B cell (primary cell): Measurements from ENCODE around the gene IL1A. TPM values are rescaled to one million over a fixed set of nuclear protein-coding genes. Genes with fewer than 3 reads are reported as not detected.

Experiments used
- ATAC-seq: fragments of 200-7000 bp; cut with Tn5 transposase; one replicate; pipeline ENCODE4 v1.10.0; 2021; ENCODE audit warnings: low read depth, mild to moderate bottlenecking, moderate number of reproducible peaks, moderate library complexity
- CTCF ChIA-PET: fragments of 350-600 bp; sonication (Branson Sonifier 250); formaldehyde crosslinking; loops from one replicate; lab custom pipeline; 2021; ENCODE audit warnings: antibody characterized with exemption, inconsistent platforms; lab: Charles Lee
- POLR2A ChIA-PET: fragments of 350-600 bp; sonication (Branson Sonifier 250); formaldehyde crosslinking; loops from one replicate; lab custom pipeline; 2021; ENCODE audit warnings: antibody characterized with exemption; lab: Charles Lee
- DNase-seq: peaks from one replicate; pipeline ENCODE4 v3.0.0; 2013
- H2AFZ ChIP-seq: 2 replicates; pipeline ENCODE4 v1.6.1; 2012; ENCODE audit warnings: mild to moderate bottlenecking, low read depth, low read length; ENCODE audit not compliant: insufficient read depth, poor library complexity, severe bottlenecking
- H3K27ac ChIP-seq, 2 donors: 1 replicate in 1 of 2; 2 replicates in 1 of 2; pipeline ENCODE4 v1.5.1; 2012 to 2013; ENCODE audit warnings: low read length in 2 of 2, mild to moderate bottlenecking in 2 of 2, moderate library complexity in 1 of 2
- H3K27me3 ChIP-seq, 4 experiments: fragments of 200-600 bp in 1 of 4; sonication (generic) in 1 of 4; replicated peaks in 1 of 4; 1 replicate in 2 of 4; 2 replicates in 2 of 4; pipeline versions ENCODE4 v1.6.1 to v1.7.0; 2013 to 2016; ENCODE audit warnings: low read length in 3 of 4, mild to moderate bottlenecking in 2 of 4, mixed read lengths in 1 of 4, moderate library complexity in 1 of 4; ENCODE audit not compliant: insufficient read depth in 4 of 4, control insufficient read depth in 3 of 4; ENCODE audit errors: control extremely low read depth in 1 of 4
- H3K36me3 ChIP-seq, 2 experiments: replicated peaks in 1 of 2; 1 replicate in 1 of 2; 2 replicates in 1 of 2; pipeline versions ENCODE4 v1.6.1 to v1.7.1; 2013; ENCODE audit warnings: low read length in 1 of 2; ENCODE audit not compliant: insufficient read depth in 2 of 2, control insufficient read depth in 1 of 2; ENCODE audit errors: control extremely low read depth in 1 of 2, extremely low read depth in 1 of 2
- H3K4me1 ChIP-seq, 2 donors: fragments of 200-600 bp in 1 of 2; sonication (generic) in 1 of 2; 1 replicate in 1 of 2; 2 replicates in 1 of 2; pipeline versions ENCODE4 v1.5.1 to v1.6.1; 2013 to 2017; ENCODE audit warnings: low read length in 2 of 2; ENCODE audit not compliant: control insufficient read depth in 2 of 2, insufficient read depth in 2 of 2
- H3K4me2 ChIP-seq: replicated peaks from 2 replicates; pipeline ENCODE3; 2012; ENCODE audit warnings: mild to moderate bottlenecking, low read depth, low read length; ENCODE audit not compliant: poor library complexity, severe bottlenecking
- H3K4me3 ChIP-seq, 5 experiments: fragments of 200-600 bp in 1 of 5; sonication (generic) in 1 of 5; 1 replicate in 3 of 5; 2 replicates in 2 of 5; pipeline versions ENCODE4 v1.5.1 to v1.7.0; 2011 to 2016; ENCODE audit warnings: low read length in 4 of 5, mild to moderate bottlenecking in 4 of 5, low read depth in 2 of 5, control low read depth in 1 of 5, moderate library complexity in 1 of 5; ENCODE audit not compliant: insufficient read depth in 1 of 5; ENCODE audit errors: control extremely low read depth in 1 of 5, extremely low read depth in 1 of 5
- H3K79me2 ChIP-seq: fragments of 200-600 bp; sonication (generic); one replicate; pipeline ENCODE4 v1.6.0; 2016; ENCODE audit warnings: low read length; ENCODE audit not compliant: control insufficient read depth, insufficient read depth
- H3K9ac ChIP-seq: fragments of 200-600 bp; sonication (generic); 2 replicates; pipeline ENCODE4 v1.6.1; 2017; ENCODE audit warnings: mild to moderate bottlenecking, low read length, moderate library complexity
- H3K9me3 ChIP-seq, 3 donors: one replicate each; pipeline versions ENCODE4 v1.6.1 to v1.7.1; 2013; ENCODE audit warnings: low read length in 2 of 3; ENCODE audit not compliant: control insufficient read depth in 2 of 3, insufficient read depth in 1 of 3; ENCODE audit errors: control extremely low read depth in 1 of 3
- H4K20me1 ChIP-seq: 2 replicates; pipeline ENCODE4 v1.6.0; 2012; ENCODE audit warnings: mild to moderate bottlenecking, low read length; ENCODE audit not compliant: insufficient read depth, control insufficient read depth, poor library complexity, severe bottlenecking
- H3K27ac Mint-ChIP-seq: one replicate; pipeline ENCODE4 v1.8.0; 2021; ENCODE audit warnings: mixed read lengths
- H3K27me3 Mint-ChIP-seq: one replicate; pipeline ENCODE4 v1.8.0; 2021; ENCODE audit warnings: mixed read lengths
- H3K4me1 Mint-ChIP-seq: one replicate; pipeline ENCODE4 v1.8.0; 2021; ENCODE audit warnings: mixed read lengths
- H3K4me3 Mint-ChIP-seq: one replicate; pipeline ENCODE4 v1.8.0; 2021; ENCODE audit warnings: mixed read lengths
- H3K9me3 Mint-ChIP-seq: one replicate; pipeline ENCODE4 v1.8.0; 2022; ENCODE audit warnings: mixed read lengths; ENCODE audit not compliant: insufficient read depth
- EZH2 ChIP-seq: IDR thresholded peaks from 2 replicates; pipeline ENCODE4 v1.6.1; 2012; ENCODE audit warnings: borderline replicate concordance, low read depth, mild to moderate bottlenecking, moderate library complexity, low read length; ENCODE audit not compliant: insufficient read depth, poor library complexity, severe bottlenecking
- WGBS: methylation state at CpG from one replicate; pipeline ENCODE4 v1.1.5; 2013; ENCODE audit warnings: missing lambda C conversion rate; ENCODE audit not compliant: insufficient coverage; 5-methylcytosine and 5-hydroxymethylcytosine counted together
- intact Hi-C: fragments of 100-400 bp; cut with micrococcal nuclease; formaldehyde crosslinking; loops from one replicate; pipeline ENCODE4 v1.10.0; 2022
- polyA plus RNA-seq: library from polyadenylated mRNA; depleted of rRNA; stranded (reverse); fragments of >200 nt; gene quantifications from 2 replicates; pipeline ENCODE4 v1.2.3, GENCODE V29; 2012
- total RNA-seq, 2 donors: library from RNA; stranded (reverse); fragments of 120-200 nt in 1 of 2; gene quantifications; 1 replicate in 1 of 2; 2 replicates in 1 of 2; pipeline versions ENCODE4 v1.2.3 to v1.2.4, GENCODE V29; 2013 to 2022
- TF ChIP-seq, protein P1 (sequence below): fragments of 200-600 bp; IDR thresholded peaks from one replicate; pipeline ENCODE4 v1.8.0; 2022; ENCODE audit warnings: antibody characterized with exemption, mild to moderate bottlenecking

Gene IL1A
- total and polyA plus RNA-seq, 2 donors (not counting 1 experiment from before 2014, with no cell fraction given) = 0.15 TPM; not detected in 1

DNA sequence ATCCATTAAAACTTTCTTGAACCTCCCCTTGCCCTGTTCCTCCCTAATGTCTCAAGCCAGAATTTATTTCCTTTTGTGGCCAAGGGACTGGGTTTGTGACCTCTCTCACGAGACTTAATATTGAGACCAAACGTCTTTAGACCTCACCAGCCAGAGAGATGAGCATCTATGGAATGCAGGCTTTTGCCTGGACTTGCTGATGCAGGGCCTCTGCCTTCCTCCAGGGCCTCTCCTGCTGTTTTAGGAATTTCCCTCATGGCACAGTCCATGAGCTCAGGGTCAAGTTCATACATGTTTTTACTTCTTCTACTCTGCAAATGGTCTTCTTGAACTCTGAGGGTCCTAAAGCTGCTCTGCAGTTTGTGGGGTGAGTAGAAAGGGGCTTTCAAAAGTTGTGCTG, 30.0 kb upstream of the IL1A start:
- no peak overlapping the region for H3K9ac ChIP-seq
- no peaks in the 10 kb centered on the region for H3K36me3 ChIP-seq
- no peak overlapping the region for H3K27ac Mint-ChIP-seq
- H3K4me1 Mint-ChIP-seq = peaks cover 17% of the 10 kb centered on the region
- TF ChIP-seq, protein P1, sequence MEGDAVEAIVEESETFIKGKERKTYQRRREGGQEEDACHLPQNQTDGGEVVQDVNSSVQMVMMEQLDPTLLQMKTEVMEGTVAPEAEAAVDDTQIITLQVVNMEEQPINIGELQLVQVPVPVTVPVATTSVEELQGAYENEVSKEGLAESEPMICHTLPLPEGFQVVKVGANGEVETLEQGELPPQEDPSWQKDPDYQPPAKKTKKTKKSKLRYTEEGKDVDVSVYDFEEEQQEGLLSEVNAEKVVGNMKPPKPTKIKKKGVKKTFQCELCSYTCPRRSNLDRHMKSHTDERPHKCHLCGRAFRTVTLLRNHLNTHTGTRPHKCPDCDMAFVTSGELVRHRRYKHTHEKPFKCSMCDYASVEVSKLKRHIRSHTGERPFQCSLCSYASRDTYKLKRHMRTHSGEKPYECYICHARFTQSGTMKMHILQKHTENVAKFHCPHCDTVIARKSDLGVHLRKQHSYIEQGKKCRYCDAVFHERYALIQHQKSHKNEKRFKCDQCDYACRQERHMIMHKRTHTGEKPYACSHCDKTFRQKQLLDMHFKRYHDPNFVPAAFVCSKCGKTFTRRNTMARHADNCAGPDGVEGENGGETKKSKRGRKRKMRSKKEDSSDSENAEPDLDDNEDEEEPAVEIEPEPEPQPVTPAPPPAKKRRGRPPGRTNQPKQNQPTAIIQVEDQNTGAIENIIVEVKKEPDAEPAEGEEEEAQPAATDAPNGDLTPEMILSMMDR = no peak
- no peak for TF ChIP-seq EZH2
- peaks cover 2% of the 10 kb centered on the region for H3K9me3 Mint-ChIP-seq
- ATAC-seq (no peak), DNase-seq (no peak)
- intact Hi-C loops = no loop called here
- H3K4me2 ChIP-seq = no peak overlapping the region
- peaks cover 0 to 4% (median 0%) of the 10 kb centered on the region in 3 donors for H3K9me3 ChIP-seq
- H3K79me2 ChIP-seq = no peaks in the 10 kb centered on the region
- H3K27ac ChIP-seq = no peak overlapping the region
- H2AFZ ChIP-seq = no peak overlapping the region
- WGBS = 85% methylated on average over 2 of the region's 2 CpGs
- POLR2A ChIA-PET = no interaction called here
- no peak overlapping the region for H3K4me3 ChIP-seq
- H3K4me1 ChIP-seq = peaks cover 11 to 14% of the 10 kb centered on the region in 2 donors
- no peaks in the 10 kb centered on the region for H3K27me3 Mint-ChIP-seq
- CTCF ChIA-PET = interaction anchor here (1.6 kb wide), 1 partner anchor 8 kb away, joined by 3 read pairs; no protein-coding TSS in a partner anchor
- H4K20me1 ChIP-seq = no peaks in the 10 kb centered on the region
- H3K4me3 Mint-ChIP-seq = no peak overlapping the region
- H3K27me3 ChIP-seq = no peaks in the 10 kb centered on the region

DNA sequence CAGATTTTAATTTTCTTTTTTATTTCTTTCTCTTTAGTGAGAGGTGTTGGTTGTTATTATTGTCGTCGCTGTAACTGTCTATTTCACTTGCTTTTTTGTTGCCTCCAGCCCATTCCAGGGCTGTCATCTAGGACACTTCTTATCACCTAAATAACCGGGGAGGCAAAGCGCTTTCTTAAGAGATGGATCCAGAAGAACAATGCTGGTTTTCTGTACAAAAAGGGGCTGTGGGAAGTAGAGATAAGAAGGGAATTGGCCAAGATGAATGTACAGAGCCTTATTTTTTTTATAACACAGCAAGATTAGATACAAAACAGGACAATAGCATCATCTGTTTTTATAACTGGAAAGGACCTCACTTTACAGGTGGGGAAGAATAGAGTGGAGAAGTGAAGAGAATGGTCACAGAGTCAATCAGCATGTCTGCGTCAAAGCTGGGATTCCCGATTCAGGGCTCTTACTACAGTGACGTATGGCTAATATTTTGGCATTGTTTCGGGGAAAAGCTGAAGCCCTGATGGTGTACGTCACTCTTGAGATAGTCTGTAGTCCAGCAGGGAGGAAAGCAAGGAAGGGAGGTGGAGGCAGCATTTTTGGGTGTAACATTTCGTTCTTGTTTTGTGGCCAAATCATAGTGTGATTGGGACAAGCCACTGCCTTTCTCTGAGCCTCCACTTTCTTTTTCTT, 29.1 kb upstream of the IL1A start:
- Mint-ChIP-seq H3K27me3 (no peaks in the 10 kb centered on the region), H3K4me1 (peaks cover 17% of the 10 kb centered on the region), H3K27ac (no peak overlapping the region), H3K9me3 (peaks cover 2% of the 10 kb centered on the region), H3K4me3 (no peak overlapping the region)
- TF ChIP-seq, protein P1 = no peak
- TF ChIP-seq EZH2 = no peak
- DNase-seq = no peak
- no peak overlapping the region for H3K4me2 ChIP-seq
- H3K27ac ChIP-seq = no peak overlapping the region
- peaks cover 11 to 14% of the 10 kb centered on the region in 2 donors for H3K4me1 ChIP-seq
- H3K4me3 ChIP-seq = no peak overlapping the region
- ChIA-PET CTCF (no interaction called here), POLR2A (no interaction called here)
- 98% methylated on average over 5 of the region's 10 CpGs for WGBS
- H3K27me3 ChIP-seq = no peaks in the 10 kb centered on the region
- no peak overlapping the region for H2AFZ ChIP-seq
- H3K79me2 ChIP-seq = no peaks in the 10 kb centered on the region
- no peaks in the 10 kb centered on the region for H4K20me1 ChIP-seq
- H3K9ac ChIP-seq = no peak overlapping the region
- H3K9me3 ChIP-seq = peaks cover 0 to 4% (median 0%) of the 10 kb centered on the region in 3 donors
- no peak for ATAC-seq
- intact Hi-C loops = no loop called here
- no peaks in the 10 kb centered on the region for H3K36me3 ChIP-seq
